GM21723 (cell line): ENCODE measurements around the gene BBOX1.
"Not testable (repeated sequence)": the region's sequence is repeated elsewhere in the genome, so short reads cannot be mapped to it uniquely, and the experiment has no call there.

Experiments
- ATAC-seq: cut with Tn5 transposase; IDR thresholded peaks from one replicate; pipeline ENCODE4 v1.9.1; 2021; ENCODE audit warnings: mild to moderate bottlenecking, moderate library complexity; ENCODE audit not compliant: unreplicated experiment

The BBOX1 gene

DNA sequence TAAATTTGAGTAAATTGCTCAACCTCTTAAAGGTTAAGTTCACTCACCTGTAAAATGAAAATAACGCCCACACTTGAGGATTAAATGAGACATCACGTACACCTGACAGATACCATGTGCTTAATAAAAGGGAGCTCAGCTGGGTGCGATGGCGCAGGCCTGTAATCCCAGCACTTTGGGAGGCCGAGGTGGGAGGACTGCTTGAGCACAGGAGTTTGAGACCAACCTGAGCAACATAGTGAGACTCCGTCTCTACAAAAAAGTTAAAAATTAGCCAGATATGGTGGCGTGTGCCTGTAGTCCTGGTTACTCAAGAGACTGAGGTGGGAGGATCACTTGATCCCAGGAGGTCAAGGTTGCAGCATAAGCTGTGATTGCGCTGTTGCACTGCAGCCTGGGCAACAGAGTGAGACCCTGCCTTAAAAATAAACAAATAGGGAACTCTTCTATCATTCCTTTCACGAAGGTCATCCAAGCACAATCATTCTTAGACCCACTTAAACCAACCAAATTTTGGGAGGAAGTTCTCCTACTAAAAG, 134.1 kb downstream of the BBOX1 start:
- no peak for ATAC-seq

DNA sequence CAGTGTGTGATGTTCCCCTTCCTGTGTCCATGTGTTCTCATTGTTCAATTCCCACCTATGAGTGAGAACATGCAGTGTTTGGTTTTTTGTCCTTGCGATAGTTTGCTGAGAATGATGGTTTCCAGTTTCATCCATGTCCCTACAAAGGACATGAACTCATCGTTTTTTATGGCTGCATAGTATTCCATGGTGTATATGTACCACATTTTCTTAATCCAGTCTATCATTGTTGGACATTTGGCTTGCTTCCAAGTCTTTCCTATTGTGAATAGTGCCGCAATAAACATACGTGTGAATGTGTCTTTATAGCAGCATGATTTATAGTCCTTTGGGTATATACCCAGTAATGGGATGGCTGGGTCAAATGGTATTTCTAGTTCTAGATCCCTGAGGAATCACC, 134.9 kb downstream of the BBOX1 start:
- ATAC-seq, result not testable (repeated sequence)
